ENCODE results near the gene OSBPL6. TPM values are rescaled to one million over a fixed set of nuclear protein-coding genes. Genes with fewer than 3 reads are reported as not detected.
A peak's percentile ranks its signal among the peaks of the same experiment; 100 is the strongest.
"Not testable (repeated sequence)": the region's sequence is repeated elsewhere in the genome, so short reads cannot be mapped to it uniquely, and the experiment has no call there.

Gene OSBPL6
- total RNA-seq, 2 experiments from 2014 or later: 0.73 to 2.9 TPM

DNA sequence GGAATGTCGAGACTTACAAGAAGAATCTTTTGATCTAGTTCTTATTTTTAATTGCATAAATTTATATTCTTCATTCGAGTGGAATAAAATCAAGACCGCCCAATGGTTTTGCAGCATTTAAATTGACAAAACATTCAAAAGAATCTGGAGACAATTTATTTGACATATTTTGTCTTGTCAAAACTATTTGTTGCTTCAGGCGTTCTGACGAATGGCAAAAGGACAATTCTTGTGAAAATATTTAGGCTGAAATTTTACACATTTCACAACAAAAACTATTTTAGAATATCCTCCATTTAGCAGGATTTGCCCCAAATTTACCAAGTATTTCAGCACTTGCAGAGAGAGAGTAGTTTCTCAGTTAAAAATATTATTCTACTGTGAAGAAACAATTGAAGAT is 214.9 kb downstream of the OSBPL6 start:
- Mint-ChIP-seq H3K27me3 (no peaks in the 10 kb centered on the region), H3K4me3 (no peak overlapping the region), H3K36me3 (peaks cover 9% of the 10 kb centered on the region), H3K9me3 (ENCODE audit: low read depth) (no peaks in the 10 kb centered on the region), H3K27ac (no peak overlapping the region), H3K4me1 (peaks cover 60% of the 10 kb centered on the region)
- CTCF ChIA-PET: interaction anchor here (1.0 to 1.5 kb wide), 2 partner anchors 10 to 16 kb away, joined by 3 to 4 read pairs; no protein-coding TSS in a partner anchor
- DNase-seq (no peak), ATAC-seq (no peak)

DNA sequence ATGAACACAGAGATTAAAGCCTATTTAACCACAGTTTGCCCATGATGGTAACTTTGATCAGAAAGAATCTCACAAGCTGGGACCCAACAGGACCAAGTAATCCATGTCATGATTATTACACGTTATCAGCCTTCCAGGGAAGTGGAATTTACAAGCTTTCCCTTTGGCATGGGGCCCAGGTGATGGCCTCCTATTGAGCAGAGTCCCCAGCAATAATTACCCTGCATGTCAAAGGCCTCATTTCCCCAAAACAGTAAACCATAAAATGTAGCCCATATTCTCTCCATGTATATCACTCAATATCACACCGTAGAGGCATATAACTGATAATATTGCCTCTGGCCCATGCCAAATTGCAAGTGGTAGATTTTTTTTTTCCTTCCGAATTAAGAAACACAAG is 217.7 kb downstream of the OSBPL6 start:
- Mint-ChIP-seq H3K27ac (no peak overlapping the region), H3K4me3 (no peak overlapping the region)
- CTCF ChIA-PET: interaction anchor here (1.1 to 8.5 kb wide), 4 partner anchors 8 to 111 kb away, joined by 3 to 150 read pairs (median 72); no protein-coding TSS in a partner anchor

DNA sequence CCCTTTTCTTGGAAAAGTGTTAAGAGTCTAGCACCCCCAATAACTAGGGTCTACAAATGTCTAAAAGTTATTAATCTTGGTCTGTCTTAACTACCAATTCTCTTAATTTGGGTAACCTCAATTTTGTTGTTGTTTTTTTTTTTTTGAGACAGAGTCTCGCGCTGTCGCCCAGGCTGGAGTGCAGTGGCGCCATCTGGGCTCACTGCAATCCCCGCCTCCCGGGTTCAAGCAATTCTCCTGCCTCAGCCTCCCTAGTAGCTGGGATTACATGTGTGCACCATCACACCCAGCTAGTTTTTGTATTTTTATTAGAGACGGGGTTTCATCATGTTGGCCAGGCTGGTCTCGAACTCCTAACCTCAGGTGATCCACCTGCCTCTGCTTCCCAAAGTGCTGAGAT is 218.1 kb downstream of the OSBPL6 start:
- H3K27me3 Mint-ChIP-seq; H3K9me3 Mint-ChIP-seq (ENCODE audit: low read depth); DNase-seq; ATAC-seq: not testable (repeated sequence)
- peaks cover 58% of the 10 kb centered on the region for H3K4me1 Mint-ChIP-seq
- H3K4me3 Mint-ChIP-seq: peak overlapping the region; percentile 81
- H3K36me3 Mint-ChIP-seq: peaks cover 20% of the 10 kb centered on the region
- CTCF ChIA-PET: interaction anchor here (1.1 to 8.5 kb wide), 5 partner anchors 9 to 110 kb away, joined by 3 to 150 read pairs (median 7); partner anchors contain the start of genes PJVK and PRKRA
- peak overlapping the region; percentile 94 for H3K27ac Mint-ChIP-seq

More for the DNA sequence above, 217.7 kb downstream of the OSBPL6 start:
- H3K36me3 Mint-ChIP-seq: peaks cover 21% of the 10 kb centered on the region
- DNase-seq: no peak
- H3K4me1 Mint-ChIP-seq: peaks cover 59% of the 10 kb centered on the region
- no peaks in the 10 kb centered on the region for H3K27me3 Mint-ChIP-seq
- ATAC-seq: no peak
- no peaks in the 10 kb centered on the region for H3K9me3 Mint-ChIP-seq (ENCODE audit: low read depth)

DNA sequence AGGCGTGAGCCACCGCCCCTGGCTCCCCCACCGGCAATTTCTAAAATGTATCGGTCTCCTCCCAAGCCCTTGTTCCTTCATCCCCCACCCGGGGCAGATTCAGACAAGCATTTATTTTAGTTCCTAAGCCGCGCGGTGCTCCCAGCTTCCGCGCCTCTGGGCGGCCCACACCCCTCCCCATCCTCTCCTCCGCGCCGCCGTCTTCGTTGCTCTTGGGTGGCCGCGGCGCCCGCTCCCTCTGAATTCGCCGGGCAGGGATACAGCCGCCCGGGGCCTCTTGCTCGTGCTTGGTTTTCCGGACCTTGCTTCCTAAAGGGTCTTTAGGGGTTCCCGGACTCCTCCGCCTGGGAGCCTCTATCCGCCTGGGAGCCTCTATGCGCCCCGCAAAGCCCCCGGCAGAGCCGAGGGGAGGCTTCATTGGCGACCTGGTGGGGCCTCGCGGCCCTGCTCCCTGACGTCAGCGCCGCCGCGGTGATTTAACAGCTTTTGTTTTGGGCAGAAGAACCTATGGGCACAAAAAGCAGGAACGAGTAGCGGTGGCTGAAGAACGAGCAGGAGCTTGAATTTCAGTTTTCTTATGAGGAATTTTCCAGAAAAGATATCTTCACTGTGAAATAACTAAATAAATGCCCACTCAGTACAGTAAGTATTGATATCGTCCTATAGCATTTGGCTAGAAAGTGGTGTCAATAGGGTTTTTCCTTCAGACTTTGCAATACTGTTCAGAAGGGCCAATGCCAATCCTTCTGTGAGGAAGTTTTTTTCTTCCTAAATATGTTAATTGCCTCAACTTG is 219.4 kb downstream of the OSBPL6 start:
- DNase-seq: peak; percentile 90
- Mint-ChIP-seq H3K36me3 (peaks cover 21% of the 10 kb centered on the region), H3K27ac (peak overlapping the region; percentile 94), H3K9me3 (ENCODE audit: low read depth) (no peaks in the 10 kb centered on the region), H3K4me1 (peaks cover 64% of the 10 kb centered on the region), H3K27me3 (no peaks in the 10 kb centered on the region), H3K4me3 (peak overlapping the region; percentile 81)
- CTCF ChIA-PET: interaction anchor here (0.9 to 8.5 kb wide), 24 partner anchors 10 to 301 kb away, joined by 3 to 150 read pairs (median 6); partner anchors contain the start of genes PJVK, PRKRA and RBM45
- peak; percentile 82 for ATAC-seq

DNA sequence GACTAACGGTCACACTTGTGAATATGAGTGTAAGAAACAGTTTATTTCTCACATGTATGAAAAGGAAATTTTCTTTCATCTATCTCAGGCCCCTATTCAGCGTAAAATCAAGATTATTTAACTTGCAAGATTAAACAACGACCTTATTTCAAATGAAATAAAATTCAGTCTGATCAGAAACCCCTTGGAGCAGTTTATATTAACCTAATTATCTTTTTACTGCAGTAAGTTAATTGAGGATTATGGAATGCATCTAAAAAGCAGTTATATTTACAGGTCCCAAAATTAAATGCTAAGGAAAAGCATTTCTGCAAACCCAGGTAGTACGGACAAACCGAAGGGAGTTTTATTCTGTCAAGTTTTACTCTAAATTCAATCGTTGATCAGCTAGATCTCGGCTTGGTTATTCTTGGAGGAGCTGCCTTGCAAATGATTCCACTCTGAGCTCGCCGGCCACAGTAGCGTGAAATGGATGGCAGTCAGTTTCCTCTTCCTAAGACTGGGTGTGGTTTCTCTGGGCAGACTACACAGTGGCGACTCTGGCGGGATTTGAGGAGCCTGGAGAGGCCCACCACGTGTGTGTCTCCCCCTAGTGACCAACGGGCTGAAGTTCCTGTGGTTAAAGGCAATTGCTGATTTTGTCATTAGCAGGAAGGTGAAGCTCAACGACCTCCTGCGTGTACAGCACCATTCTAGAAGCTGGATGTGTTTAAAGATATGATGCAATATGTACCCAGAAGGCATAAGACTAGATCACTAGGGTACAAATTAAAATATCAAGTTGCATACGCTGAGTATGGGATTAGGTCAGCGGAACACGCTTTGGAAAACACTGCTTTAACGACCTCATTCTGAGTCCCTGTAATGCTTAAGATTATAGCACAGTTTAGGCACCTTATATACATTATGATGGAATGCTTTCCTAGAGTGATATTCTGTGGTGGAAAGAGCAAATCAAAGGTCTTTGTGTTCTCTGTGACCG is 220.2 kb downstream of the OSBPL6 start:
- ATAC-seq: peak; percentile 75
- Mint-ChIP-seq H3K36me3 (peaks cover 23% of the 10 kb centered on the region), H3K27ac (peak overlapping the region; percentile 94), H3K9me3 (ENCODE audit: low read depth) (no peaks in the 10 kb centered on the region), H3K4me3 (peak overlapping the region; percentile 81), H3K27me3 (no peaks in the 10 kb centered on the region), H3K4me1 (peaks cover 70% of the 10 kb centered on the region)
- CTCF ChIA-PET: interaction anchor here (0.6 to 8.5 kb wide), 35 partner anchors 9 to 304 kb away, joined by 3 to 150 read pairs (median 5); partner anchors contain the start of genes PJVK, PRKRA and RBM45
- peak; percentile 95 for DNase-seq

DNA sequence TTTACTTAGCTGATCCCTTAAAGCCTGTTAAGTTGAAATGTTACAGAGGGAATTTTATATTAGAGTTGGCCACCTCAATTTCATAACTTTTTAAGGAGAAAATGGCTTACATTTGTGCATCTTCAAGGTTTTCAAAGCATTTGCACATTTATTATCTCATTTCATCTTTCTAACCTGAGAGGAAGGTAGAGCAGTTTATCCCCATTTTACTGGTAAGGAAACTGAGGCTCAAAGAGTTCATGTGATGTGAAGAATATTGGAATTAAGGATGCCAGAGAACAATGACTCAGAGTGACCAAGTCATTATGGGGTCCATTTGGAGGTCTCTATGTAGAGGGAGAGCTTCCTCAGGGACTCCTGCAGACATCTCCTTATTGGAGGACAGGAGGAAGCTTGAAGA is 221.7 kb downstream of the OSBPL6 start:
- H3K4me3 Mint-ChIP-seq: peak overlapping the region; percentile 28
- no peak for DNase-seq
- H3K9me3 Mint-ChIP-seq (ENCODE audit: low read depth): no peaks in the 10 kb centered on the region
- CTCF ChIA-PET: interaction anchor here (0.6 to 8.5 kb wide), 6 partner anchors 12 to 304 kb away, joined by 3 to 150 read pairs (median 11); partner anchors contain the start of genes PJVK, PRKRA and RBM45
- peaks cover 69% of the 10 kb centered on the region for H3K4me1 Mint-ChIP-seq
- no peak overlapping the region for H3K27ac Mint-ChIP-seq
- no peaks in the 10 kb centered on the region for H3K27me3 Mint-ChIP-seq
- peaks cover 30% of the 10 kb centered on the region for H3K36me3 Mint-ChIP-seq
- no peak for ATAC-seq

DNA sequence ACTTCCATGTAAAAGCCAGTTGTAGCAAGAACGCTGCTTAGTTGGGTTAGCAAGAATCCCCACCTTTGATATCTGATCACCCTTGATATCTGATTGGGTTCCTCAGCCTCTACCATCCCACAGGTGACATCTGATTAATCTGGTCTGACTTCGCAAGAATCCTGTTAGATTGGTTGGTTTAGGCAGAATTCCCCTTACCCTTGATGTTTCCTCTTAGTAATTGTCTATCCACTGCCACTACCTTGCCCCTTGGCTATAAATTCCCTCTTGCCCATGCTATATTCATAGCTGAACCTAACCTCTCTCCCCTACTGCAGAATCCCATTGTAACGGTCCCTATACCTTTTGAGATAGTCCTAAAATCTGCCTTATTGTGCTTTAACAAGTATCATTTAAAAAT is 223.6 kb downstream of the OSBPL6 start:
- CTCF ChIA-PET: interaction anchor here (2.1 to 8.5 kb wide), 4 partner anchors 10 to 33 kb away, joined by 5 to 150 read pairs (median 18); partner anchors contain the start of genes PJVK and PRKRA
- no peak overlapping the region for H3K4me3 Mint-ChIP-seq

DNA sequence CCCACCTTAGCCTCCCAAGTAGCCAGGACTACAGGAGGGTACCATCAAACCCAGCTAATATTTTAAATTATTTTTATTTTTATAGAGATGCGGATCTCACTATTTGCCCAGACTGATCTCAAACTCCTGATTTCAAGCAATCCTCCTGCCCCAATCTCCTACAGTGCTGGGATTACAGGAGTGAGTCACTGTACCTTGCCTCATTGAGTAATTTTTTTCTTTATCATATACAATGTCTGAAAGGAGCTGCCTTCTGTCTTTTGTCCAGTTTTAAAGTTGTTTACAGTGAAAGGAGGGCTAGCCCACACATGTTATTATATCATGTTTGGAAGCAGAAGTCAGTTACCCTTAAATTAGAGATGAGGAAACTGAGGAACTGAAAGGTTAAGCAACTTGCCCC is 224.1 kb downstream of the OSBPL6 start:
- CTCF ChIA-PET: interaction anchor here (1.1 to 8.5 kb wide), 6 partner anchors 10 to 98 kb away, joined by 3 to 150 read pairs (median 7); partner anchors contain the start of genes PJVK and PRKRA
- no peak overlapping the region for H3K4me3 Mint-ChIP-seq
- peaks cover 52% of the 10 kb centered on the region for H3K4me1 Mint-ChIP-seq
- no peak overlapping the region for H3K27ac Mint-ChIP-seq
- no peaks in the 10 kb centered on the region for H3K9me3 Mint-ChIP-seq (ENCODE audit: low read depth)
- H3K27me3 Mint-ChIP-seq: no peaks in the 10 kb centered on the region
- ATAC-seq (no peak), DNase-seq (no peak)
- peaks cover 50% of the 10 kb centered on the region for H3K36me3 Mint-ChIP-seq

More for the DNA sequence above, 223.6 kb downstream of the OSBPL6 start:
- Mint-ChIP-seq H3K36me3 (peaks cover 46% of the 10 kb centered on the region), H3K27me3 (no peaks in the 10 kb centered on the region), H3K27ac (no peak overlapping the region), H3K4me1 (peaks cover 55% of the 10 kb centered on the region), H3K9me3 (ENCODE audit: low read depth) (no peaks in the 10 kb centered on the region)
- ATAC-seq: no peak
- DNase-seq: no peak

DNA sequence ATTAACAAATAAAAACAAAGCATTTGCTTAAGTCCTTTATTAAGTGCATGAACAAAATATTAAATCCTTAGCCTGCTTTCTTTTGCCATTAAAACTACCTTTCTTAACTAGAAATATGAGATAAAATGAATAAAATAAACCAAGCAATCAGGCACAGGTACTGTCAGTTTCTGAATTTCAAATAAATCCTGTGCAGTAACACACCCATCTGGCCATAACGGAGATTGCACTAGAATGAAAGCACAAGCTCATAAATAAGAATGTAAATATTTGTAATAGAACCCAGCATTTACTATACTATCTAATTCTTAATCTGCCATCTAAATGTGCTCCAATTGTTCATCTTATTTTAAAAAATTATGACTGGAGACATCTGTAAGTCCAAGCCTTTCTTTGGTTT is 224.8 kb downstream of the OSBPL6 start:
- no peak overlapping the region for H3K27ac Mint-ChIP-seq
- no peak overlapping the region for H3K4me3 Mint-ChIP-seq
- no peaks in the 10 kb centered on the region for H3K9me3 Mint-ChIP-seq (ENCODE audit: low read depth)
- CTCF ChIA-PET: interaction anchor here (0.9 to 8.5 kb wide), 8 partner anchors 9 to 307 kb away, joined by 3 to 150 read pairs (median 6); partner anchors contain the start of genes PJVK, PRKRA and RBM45
- ATAC-seq (no peak), DNase-seq (no peak)
- H3K27me3 Mint-ChIP-seq: no peaks in the 10 kb centered on the region
- H3K36me3 Mint-ChIP-seq: peaks cover 57% of the 10 kb centered on the region
- peaks cover 55% of the 10 kb centered on the region for H3K4me1 Mint-ChIP-seq

DNA sequence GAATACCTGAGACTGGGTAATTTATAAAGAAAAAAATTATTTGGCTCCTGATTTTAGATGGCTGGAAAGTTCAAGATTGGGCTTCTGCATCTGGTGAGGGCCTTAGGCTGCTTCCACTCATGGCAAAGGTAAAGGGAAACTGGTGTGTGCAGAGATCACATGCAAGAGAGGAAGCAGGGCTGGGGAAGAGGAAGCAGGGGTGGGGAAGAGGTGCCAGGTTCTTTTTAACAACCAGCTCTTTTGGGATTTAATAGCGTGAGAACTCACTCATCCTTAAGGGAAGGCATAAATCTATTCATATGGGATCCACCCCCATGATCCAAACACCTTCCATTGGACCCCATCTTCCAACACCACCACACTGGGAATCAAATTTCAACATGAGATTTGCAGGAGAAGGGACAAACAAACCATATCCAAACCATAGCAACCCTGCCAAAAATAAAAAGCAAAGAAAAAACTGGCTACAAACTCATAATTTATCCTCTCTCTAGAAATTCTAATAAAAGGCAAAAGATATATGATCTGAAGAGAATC is 226.2 kb downstream of the OSBPL6 start:
- Mint-ChIP-seq H3K27ac (no peak overlapping the region), H3K9me3 (ENCODE audit: low read depth) (peaks cover 5% of the 10 kb centered on the region), H3K4me1 (peaks cover 51% of the 10 kb centered on the region), H3K36me3 (peaks cover 65% of the 10 kb centered on the region), H3K4me3 (no peak overlapping the region), H3K27me3 (no peaks in the 10 kb centered on the region)
- DNase-seq (no peak), ATAC-seq (no peak)
- CTCF ChIA-PET: interaction anchor here (0.7 to 8.5 kb wide), 4 partner anchors 11 to 68 kb away, joined by 3 to 150 read pairs (median 17); no protein-coding TSS in a partner anchor

DNA sequence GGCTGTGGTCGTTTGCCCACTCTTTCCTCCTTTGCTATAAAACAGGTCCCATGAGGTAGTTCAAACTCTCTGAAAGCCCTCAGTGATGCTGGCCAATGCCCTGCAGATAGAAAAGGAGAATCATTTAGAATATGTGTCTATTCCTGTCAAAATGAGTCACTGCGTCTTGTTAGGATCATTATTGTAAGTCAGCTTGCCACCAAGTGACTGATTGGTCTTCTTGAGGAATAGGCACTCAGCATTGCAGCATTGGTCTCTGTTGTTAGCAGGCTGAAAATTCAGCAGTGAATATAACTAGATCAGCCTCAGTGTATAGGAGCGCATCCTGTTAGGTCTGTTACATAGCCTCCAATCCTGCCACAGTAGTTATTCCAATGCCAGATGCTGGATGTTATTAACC is 227.8 kb downstream of the OSBPL6 start:
- no peak for ATAC-seq
- Mint-ChIP-seq H3K27ac (no peak overlapping the region), H3K4me1 (peaks cover 37% of the 10 kb centered on the region)

DNA sequence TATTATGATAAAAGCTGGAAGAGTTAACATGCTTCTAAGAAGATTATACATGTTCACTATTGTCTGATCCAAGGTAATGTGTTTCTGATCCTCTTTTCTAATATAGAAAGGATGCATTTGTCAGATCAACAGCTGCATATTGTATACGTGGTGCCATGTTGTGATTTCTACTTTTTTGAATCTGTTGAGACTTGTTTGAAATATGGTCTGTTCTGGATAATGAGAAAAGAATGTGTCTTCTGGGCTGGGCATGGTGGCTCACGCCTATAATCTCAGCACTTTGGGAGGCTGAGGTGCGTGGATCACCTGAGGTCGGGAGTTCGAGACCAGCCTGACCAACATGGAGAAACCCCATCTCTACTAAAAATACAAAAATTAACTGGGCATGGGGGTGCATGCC is 229.4 kb downstream of the OSBPL6 start:
- Mint-ChIP-seq H3K4me1 (peaks cover 24% of the 10 kb centered on the region), H3K36me3 (peaks cover 83% of the 10 kb centered on the region), H3K9me3 (ENCODE audit: low read depth) (peaks cover 10% of the 10 kb centered on the region)
- H3K4me3 Mint-ChIP-seq, ATAC-seq, H3K27ac Mint-ChIP-seq, DNase-seq, H3K27me3 Mint-ChIP-seq: not testable (repeated sequence)
- CTCF ChIA-PET: interaction anchor here (1.7 kb wide), 1 partner anchor 9 kb away, joined by 11 read pairs; no protein-coding TSS in a partner anchor

More for the DNA sequence above, 227.8 kb downstream of the OSBPL6 start:
- Mint-ChIP-seq H3K9me3 (ENCODE audit: low read depth) (peaks cover 10% of the 10 kb centered on the region), H3K4me3 (no peak overlapping the region), H3K36me3 (peaks cover 71% of the 10 kb centered on the region), H3K27me3 (no peaks in the 10 kb centered on the region)
- CTCF ChIA-PET: no interaction called here
- DNase-seq: no peak
